ENCODE measurements around the gene ENPP7.

DNA sequence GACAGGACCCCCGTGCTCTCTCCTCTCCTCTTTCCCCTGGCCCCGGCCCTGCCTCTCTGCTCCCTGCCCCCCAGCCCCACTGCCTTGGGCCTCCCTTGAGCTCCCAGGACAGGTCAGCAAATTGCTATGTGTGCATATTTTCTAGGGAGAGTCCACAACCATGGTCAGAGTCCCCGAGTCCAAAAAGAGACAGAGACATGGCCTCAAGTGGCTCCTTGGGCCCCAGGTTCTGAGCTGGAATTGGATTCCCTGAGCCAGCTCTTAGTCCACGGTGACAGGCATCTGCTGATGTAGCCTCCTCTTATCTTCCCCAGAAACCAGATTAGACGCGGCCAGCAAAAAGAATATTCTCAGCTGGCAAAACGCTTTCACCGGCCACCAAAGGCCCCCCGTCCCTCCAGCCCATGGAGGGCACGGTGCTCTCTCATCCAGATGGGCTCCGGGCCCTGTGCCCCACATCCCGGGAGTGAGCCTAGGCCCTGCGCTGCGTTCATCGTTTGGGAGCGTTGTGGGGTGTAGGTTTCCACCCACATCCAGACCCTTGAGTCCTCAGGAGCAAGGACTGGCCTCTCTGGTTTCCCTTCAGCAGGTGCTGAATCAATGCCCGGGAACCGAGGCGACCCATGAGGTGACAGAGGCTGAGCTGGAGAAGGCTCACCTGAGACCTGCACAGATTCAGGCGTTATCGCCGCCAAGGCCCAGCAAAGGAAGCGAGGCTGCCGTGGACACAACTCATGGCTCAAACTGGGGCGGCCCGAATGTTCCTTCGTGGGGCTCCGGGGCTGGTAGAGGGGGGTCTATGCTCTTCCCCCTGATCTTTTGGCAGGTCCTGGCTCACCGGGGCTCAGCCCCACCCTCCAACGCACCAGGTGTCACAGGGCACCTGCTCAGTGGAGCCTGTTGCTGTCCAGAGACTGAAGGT is 16.3 kb upstream of the ENPP7 start:
- TF ChIP-seq CREB1 (IDR thresholded peaks at IDR 0.05; ENCODE audit: low read depth) (no peak), USF1 (IDR thresholded peaks at IDR 0.05) (no peak), NFIC (IDR thresholded peaks at IDR 0.05) (no peak), YY1 (IDR thresholded peaks at IDR 0.05; ENCODE audit: low read depth) (no peak), REST (IDR thresholded peaks at IDR 0.05; ENCODE audit: low read depth) (no peak), CEBPB (IDR thresholded peaks at IDR 0.05) (no peak), TAF1 (IDR thresholded peaks at IDR 0.05; ENCODE audit: low read depth) (no peak), FOXM1 (IDR thresholded peaks at IDR 0.05; ENCODE audit: borderline replicate concordance, low read depth) (no peak), EP300 (IDR thresholded peaks at IDR 0.05; ENCODE audit: borderline replicate concordance) (no peak), EGR1 (IDR thresholded peaks at IDR 0.05) (no peak), RAD21 (IDR thresholded peaks at IDR 0.05; ENCODE audit: low read depth) (no peak), TCF12 (IDR thresholded peaks at IDR 0.05; ENCODE audit: low read depth) (no peak)
- TF ChIP-seq, protein P1, sequence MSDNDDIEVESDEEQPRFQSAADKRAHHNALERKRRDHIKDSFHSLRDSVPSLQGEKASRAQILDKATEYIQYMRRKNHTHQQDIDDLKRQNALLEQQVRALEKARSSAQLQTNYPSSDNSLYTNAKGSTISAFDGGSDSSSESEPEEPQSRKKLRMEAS (IDR thresholded peaks at IDR 0.05): no peak

All from Ishikawa (cell line).